Measurements from ENCODE around the gene FCHSD1. TPM values are rescaled to one million over a fixed set of nuclear protein-coding genes. Genes with fewer than 3 reads are reported as not detected.

The FCHSD1 gene
- total RNA-seq, 1 experiment from 2014 or later, result 22.7 TPM

DNA sequence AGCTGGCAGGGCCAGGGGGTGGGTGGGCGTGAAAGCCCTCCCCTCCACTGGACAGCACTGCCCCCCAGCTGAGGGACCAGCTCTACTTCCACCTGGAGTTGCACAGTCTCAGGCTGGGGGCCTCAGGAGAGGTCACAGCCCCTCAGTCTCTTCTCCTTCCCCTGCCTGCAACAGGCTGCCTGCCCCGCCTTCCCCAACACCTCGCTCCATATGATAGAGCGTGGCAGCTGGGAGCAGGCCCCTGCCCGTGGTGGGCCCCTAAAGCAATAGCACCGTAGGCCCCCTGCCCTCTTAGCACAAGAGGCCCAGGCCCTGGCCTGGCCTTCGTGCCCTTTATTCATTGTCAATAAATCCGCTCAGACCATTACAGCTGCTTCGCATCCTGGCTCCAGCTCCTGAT is 10.5 kb downstream of the FCHSD1 start:
- Histone ChIP-seq H3K27me3 (ENCODE audit: low read length) (no peaks in the 10 kb centered on the region), H3K79me2 (ENCODE audit: low read length) (peaks cover 9% of the 10 kb centered on the region), H3K4me2 (ENCODE audit: low read length) (no peak overlapping the region), H2AFZ (ENCODE audit: low read length) (no peak overlapping the region), H3K27ac (ENCODE audit: low read length) (no peak overlapping the region), H3K9ac (ENCODE audit: low read length) (no peak overlapping the region), H3K9me3 (ENCODE audit: low read length) (no peaks in the 10 kb centered on the region), H3K4me3 (ENCODE audit: low read length) (no peak overlapping the region), H3K4me1 (ENCODE audit: insufficient read depth, low read length) (peaks cover 34% of the 10 kb centered on the region), H4K20me1 (ENCODE audit: low read length) (0 out of 2 replicates have a peak, but pooled peaks cover 5% of the 10 kb centered on the region), H3F3A (ENCODE audit: low read length, unreplicated experiment) (no peaks in the 10 kb centered on the region), H3K36me3 (ENCODE audit: low read depth, low read length) (no peaks in the 10 kb centered on the region), H3K9me2 (replicated peaks; ENCODE audit: low read length) (no peaks in the 10 kb centered on the region)
- POLR2A ChIA-PET (ENCODE audit: unreplicated experiment), result no interaction called here
- CTCF ChIA-PET, result no interaction called here
- ATAC-seq (no peak), DNase-seq (no peak)
- TF ChIP-seq, protein P1, sequence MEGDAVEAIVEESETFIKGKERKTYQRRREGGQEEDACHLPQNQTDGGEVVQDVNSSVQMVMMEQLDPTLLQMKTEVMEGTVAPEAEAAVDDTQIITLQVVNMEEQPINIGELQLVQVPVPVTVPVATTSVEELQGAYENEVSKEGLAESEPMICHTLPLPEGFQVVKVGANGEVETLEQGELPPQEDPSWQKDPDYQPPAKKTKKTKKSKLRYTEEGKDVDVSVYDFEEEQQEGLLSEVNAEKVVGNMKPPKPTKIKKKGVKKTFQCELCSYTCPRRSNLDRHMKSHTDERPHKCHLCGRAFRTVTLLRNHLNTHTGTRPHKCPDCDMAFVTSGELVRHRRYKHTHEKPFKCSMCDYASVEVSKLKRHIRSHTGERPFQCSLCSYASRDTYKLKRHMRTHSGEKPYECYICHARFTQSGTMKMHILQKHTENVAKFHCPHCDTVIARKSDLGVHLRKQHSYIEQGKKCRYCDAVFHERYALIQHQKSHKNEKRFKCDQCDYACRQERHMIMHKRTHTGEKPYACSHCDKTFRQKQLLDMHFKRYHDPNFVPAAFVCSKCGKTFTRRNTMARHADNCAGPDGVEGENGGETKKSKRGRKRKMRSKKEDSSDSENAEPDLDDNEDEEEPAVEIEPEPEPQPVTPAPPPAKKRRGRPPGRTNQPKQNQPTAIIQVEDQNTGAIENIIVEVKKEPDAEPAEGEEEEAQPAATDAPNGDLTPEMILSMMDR (conservative IDR thresholded peaks at IDR 0.05; ENCODE audit: low read depth, low read length), result no peak
- no peak for TF ChIP-seq EZH2 (IDR thresholded peaks at IDR 0.05; ENCODE audit: low read length, unreplicated experiment)
- TF ChIP-seq EZH2phosphoT487 (IDR thresholded peaks at IDR 0.05; ENCODE audit: borderline replicate concordance, low read length), result no peak
- intact Hi-C loops (cut with micrococcal nuclease), result no loop called here
- BruUV-seq (replicated peaks), result no TSS peak

DNA sequence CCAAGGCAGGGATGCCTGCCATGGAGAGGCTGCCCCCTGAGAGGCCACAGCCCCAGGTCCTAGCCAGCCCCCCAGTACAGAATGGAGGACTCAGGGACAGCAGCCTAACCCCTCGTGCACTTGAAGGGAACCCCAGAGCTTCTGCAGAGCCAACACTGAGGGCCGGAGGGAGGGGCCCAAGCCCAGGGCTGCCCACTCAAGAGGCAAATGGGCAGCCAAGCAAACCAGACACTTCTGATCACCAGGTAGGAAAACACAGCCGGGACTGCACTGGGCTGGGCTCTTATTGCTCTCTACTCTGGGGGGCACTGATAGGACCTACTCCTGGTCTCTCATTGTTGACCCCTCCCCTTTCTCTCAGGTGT is 11.2 kb downstream of the FCHSD1 start:
- intact Hi-C loops (cut with micrococcal nuclease), result no loop called here
- ChIA-PET POLR2A (ENCODE audit: unreplicated experiment) (no interaction called here), CTCF (no interaction called here)
- H3K4me1 ChIP-seq (ENCODE audit: insufficient read depth, low read length), result peaks cover 40% of the 10 kb centered on the region
- H3K27ac ChIP-seq (ENCODE audit: low read length), result no peak overlapping the region
- no peaks in the 10 kb centered on the region for H3K9me3 ChIP-seq (ENCODE audit: low read length)
- no peak overlapping the region for H3K9ac ChIP-seq (ENCODE audit: low read length)
- BruUV-seq (replicated peaks), result no TSS peak
- ATAC-seq, result no peak
- H3K27me3 ChIP-seq (ENCODE audit: low read length), result no peaks in the 10 kb centered on the region
- H3F3A ChIP-seq (ENCODE audit: low read length, unreplicated experiment), result no peaks in the 10 kb centered on the region
- H3K36me3 ChIP-seq (ENCODE audit: low read depth, low read length), result no peaks in the 10 kb centered on the region
- no peak overlapping the region for H3K4me3 ChIP-seq (ENCODE audit: low read length)
- no peak for DNase-seq
- no peak overlapping the region for H3K4me2 ChIP-seq (ENCODE audit: low read length)
- TF ChIP-seq, protein P1 (conservative IDR thresholded peaks at IDR 0.05; ENCODE audit: low read depth, low read length), result no peak
- TF ChIP-seq EZH2 (IDR thresholded peaks at IDR 0.05; ENCODE audit: low read length, unreplicated experiment) (no peak), EZH2phosphoT487 (IDR thresholded peaks at IDR 0.05; ENCODE audit: borderline replicate concordance, low read length) (no peak)
- no peaks in the 10 kb centered on the region for H3K9me2 ChIP-seq (replicated peaks; ENCODE audit: low read length)
- 0 out of 2 replicates have a peak, but pooled peaks cover 5% of the 10 kb centered on the region for H4K20me1 ChIP-seq (ENCODE audit: low read length)
- no peak overlapping the region for H2AFZ ChIP-seq (ENCODE audit: low read length)
- H3K79me2 ChIP-seq (ENCODE audit: low read length), result peaks cover 16% of the 10 kb centered on the region

DNA sequence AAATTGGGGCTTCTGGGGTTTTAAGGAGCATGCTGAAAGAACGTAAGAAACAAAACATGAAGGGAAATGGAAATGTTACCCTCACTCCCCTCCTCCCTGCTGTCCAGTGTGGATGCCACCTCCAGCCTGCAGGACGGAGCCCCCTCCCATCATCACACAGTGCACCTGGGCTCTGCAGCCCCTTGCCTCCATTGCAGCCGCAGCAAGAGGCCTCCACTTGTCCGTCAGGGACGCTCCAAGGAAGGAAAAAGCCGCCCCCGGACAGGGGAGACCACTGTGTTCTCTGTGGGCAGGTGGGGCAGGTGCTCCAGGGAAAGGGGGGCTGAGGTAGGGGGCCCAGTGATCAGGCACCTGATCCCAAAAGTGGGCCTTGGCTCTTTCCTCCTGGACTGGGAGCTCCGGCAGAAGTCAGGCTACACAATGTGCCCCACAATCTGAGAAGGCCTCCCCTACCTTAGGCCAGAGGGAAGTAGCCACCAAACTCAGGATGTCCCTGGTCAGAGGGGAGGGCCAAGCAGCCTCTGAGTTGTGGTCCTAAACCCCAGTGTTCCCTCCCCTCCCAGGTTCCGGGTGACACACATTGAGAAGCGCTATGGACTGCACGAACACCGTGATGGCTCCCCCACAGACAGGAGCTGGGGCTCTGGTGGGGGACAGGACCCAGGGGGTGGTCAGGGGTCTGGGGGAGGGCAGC is 11.7 kb downstream of the FCHSD1 start:
- Histone ChIP-seq H3F3A (ENCODE audit: low read length, unreplicated experiment) (no peaks in the 10 kb centered on the region), H3K4me1 (ENCODE audit: insufficient read depth, low read length) (peaks cover 45% of the 10 kb centered on the region), H2AFZ (ENCODE audit: low read length) (no peak overlapping the region), H3K27me3 (ENCODE audit: low read length) (no peaks in the 10 kb centered on the region), H3K9me2 (replicated peaks; ENCODE audit: low read length) (no peaks in the 10 kb centered on the region), H3K27ac (ENCODE audit: low read length) (no peak overlapping the region), H3K79me2 (ENCODE audit: low read length) (peaks cover 21% of the 10 kb centered on the region), H3K4me3 (ENCODE audit: low read length) (no peak overlapping the region), H3K9ac (ENCODE audit: low read length) (no peak overlapping the region), H3K9me3 (ENCODE audit: low read length) (no peaks in the 10 kb centered on the region), H4K20me1 (ENCODE audit: low read length) (0 out of 2 replicates have a peak, but pooled peaks cover 5% of the 10 kb centered on the region), H3K4me2 (ENCODE audit: low read length) (no peak overlapping the region), H3K36me3 (ENCODE audit: low read depth, low read length) (no peaks in the 10 kb centered on the region)
- intact Hi-C loops (cut with micrococcal nuclease), result no loop called here
- BruUV-seq (replicated peaks), result no TSS peak
- POLR2A ChIA-PET (ENCODE audit: unreplicated experiment), result no interaction called here
- TF ChIP-seq EZH2phosphoT487 (IDR thresholded peaks at IDR 0.05; ENCODE audit: borderline replicate concordance, low read length) (no peak), EZH2 (IDR thresholded peaks at IDR 0.05; ENCODE audit: low read length, unreplicated experiment) (no peak)
- TF ChIP-seq, protein P1 (conservative IDR thresholded peaks at IDR 0.05; ENCODE audit: low read depth, low read length), result no peak
- CTCF ChIA-PET, result no interaction called here
- no peak for ATAC-seq
- DNase-seq, result no peak

Measured in PC-3 (cell line).